ENCODE measurements around the gene KCNG3. TPM values are rescaled to one million over a fixed set of nuclear protein-coding genes. Genes with fewer than 3 reads are reported as not detected.

The KCNG3 gene
- total and polyA plus RNA-seq, 2 of the 13 experiments (the other 11 are each of a cell fraction or from before 2014, with no cell fraction given) = 2.8 to 4.8 TPM

DNA sequence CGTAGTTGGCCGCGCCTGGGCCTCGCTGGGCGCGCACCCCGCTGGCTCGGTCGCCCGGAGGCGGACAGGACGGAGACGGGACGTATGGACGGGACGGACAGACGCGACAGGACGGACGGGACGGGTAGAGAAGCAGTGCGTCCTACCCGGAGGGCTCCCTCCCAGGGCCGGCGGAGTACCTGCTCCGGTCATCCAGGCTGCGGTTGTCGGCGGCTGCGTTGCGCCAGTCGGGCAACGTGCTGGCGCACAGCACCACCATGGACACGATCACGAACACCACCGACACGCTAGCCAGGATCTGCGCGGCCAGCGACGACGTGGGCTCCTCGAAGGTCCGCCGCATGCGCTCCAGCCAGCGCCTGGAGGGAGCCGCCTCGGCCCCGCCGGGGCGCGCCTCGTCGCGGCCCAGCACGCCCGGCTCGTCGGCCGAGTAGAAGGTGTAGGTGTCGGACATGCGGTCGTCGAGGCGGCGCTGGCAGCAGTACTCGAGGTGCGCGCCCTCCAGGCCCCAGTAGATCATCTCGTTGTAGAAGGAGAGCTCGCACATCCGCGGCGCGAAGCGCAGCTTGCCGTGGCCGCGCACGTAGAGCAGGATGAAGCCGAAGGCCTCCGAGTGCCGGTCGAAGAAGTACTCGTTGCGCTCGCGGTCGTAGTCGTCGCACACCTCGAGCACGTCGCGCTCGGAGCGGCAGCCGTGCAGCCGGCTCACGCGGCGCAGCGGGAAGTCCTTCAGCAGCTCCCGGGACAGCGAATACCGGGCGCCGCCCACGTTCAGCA, 903 bp downstream of the KCNG3 start (continued):
- TF ChIP-seq, protein P1, sequence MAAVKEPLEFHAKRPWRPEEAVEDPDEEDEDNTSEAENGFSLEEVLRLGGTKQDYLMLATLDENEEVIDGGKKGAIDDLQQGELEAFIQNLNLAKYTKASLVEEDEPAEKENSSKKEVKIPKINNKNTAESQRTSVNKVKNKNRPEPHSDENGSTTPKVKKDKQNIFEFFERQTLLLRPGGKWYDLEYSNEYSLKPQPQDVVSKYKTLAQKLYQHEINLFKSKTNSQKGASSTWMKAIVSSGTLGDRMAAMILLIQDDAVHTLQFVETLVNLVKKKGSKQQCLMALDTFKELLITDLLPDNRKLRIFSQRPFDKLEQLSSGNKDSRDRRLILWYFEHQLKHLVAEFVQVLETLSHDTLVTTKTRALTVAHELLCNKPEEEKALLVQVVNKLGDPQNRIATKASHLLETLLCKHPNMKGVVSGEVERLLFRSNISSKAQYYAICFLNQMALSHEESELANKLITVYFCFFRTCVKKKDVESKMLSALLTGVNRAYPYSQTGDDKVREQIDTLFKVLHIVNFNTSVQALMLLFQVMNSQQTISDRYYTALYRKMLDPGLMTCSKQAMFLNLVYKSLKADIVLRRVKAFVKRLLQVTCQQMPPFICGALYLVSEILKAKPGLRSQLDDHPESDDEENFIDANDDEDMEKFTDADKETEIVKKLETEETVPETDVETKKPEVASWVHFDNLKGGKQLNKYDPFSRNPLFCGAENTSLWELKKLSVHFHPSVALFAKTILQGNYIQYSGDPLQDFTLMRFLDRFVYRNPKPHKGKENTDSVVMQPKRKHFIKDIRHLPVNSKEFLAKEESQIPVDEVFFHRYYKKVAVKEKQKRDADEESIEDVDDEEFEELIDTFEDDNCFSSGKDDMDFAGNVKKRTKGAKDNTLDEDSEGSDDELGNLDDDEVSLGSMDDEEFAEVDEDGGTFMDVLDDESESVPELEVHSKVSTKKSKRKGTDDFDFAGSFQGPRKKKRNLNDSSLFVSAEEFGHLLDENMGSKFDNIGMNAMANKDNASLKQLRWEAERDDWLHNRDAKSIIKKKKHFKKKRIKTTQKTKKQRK (IDR thresholded peaks at IDR 0.05; ENCODE audit: low read length) = no peak
- TF ChIP-seq SOX13 (IDR thresholded peaks at IDR 0.05) = no peak
- no peak for TF ChIP-seq SOX13 (CRISPR knock-in tag; conservative IDR thresholded peaks at IDR 0.05 in 1 of 2, IDR thresholded peaks at IDR 0.05 in 1 of 2)
- TF ChIP-seq ZNF782 (CRISPR knock-in tag; IDR thresholded peaks at IDR 0.05; ENCODE audit: borderline replicate concordance) = 0 out of 2 replicates have a peak, but pooled peaks have one; percentile 34
- no peak for TF ChIP-seq ZNF567 (CRISPR knock-in tag; IDR thresholded peaks at IDR 0.05; ENCODE audit: borderline replicate concordance)
- no peak for TF ChIP-seq KDM4B (CRISPR knock-in tag; IDR thresholded peaks at IDR 0.05)
- TF ChIP-seq MAZ (IDR thresholded peaks at IDR 0.05; ENCODE audit: borderline replicate concordance, low read depth, low read length) = no peak
- no peak for TF ChIP-seq MAZ (CRISPR knock-in tag; IDR thresholded peaks at IDR 0.05; ENCODE audit: low read depth)
- peak; percentile 49 for TF ChIP-seq TEAD3 (CRISPR knock-in tag; optimal IDR thresholded peaks at IDR 0.05; ENCODE audit: borderline replicate concordance)
- no peak for TF ChIP-seq ZNF337 (CRISPR knock-in tag; IDR thresholded peaks at IDR 0.05; ENCODE audit: borderline replicate concordance, low read depth)
- no peak for TF ChIP-seq ZNF225 (CRISPR knock-in tag; IDR thresholded peaks at IDR 0.05)
- TF ChIP-seq STAT5B (CRISPR knock-in tag; IDR thresholded peaks at IDR 0.05) = no peak
- TF ChIP-seq GFI1 (CRISPR knock-in tag; IDR thresholded peaks at IDR 0.05; ENCODE audit: borderline replicate concordance) = no peak
- TF ChIP-seq GTF3A (CRISPR knock-in tag; conservative IDR thresholded peaks at IDR 0.05) = 0 out of 2 replicates have a peak, but pooled peaks have one; percentile 14
- TF ChIP-seq HNRNPK (IDR thresholded peaks at IDR 0.05; ENCODE audit: low read depth, low read length, poor library complexity, severe bottlenecking) = no peak
- TF ChIP-seq, protein P2, sequence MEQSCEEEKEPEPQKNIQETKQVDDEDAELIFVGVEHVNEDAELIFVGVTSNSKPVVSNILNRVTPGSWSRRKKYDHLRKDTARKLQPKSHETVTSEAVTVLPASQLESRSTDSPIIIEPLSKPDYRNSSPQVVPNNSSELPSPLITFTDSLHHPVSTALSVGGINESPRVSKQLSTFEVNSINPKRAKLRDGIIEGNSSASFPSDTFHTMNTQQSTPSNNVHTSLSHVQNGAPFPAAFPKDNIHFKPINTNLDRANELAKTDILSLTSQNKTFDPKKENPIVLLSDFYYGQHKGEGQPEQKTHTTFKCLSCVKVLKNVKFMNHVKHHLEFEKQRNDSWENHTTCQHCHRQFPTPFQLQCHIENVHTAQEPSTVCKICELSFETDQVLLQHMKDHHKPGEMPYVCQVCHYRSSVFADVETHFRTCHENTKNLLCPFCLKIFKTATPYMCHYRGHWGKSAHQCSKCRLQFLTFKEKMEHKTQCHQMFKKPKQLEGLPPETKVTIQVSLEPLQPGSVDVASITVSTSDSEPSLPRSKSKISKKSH (CRISPR knock-in tag; IDR thresholded peaks at IDR 0.05; ENCODE audit: borderline replicate concordance) = no peak
- no peak for TF ChIP-seq ZNF660 (CRISPR knock-in tag; IDR thresholded peaks at IDR 0.05; ENCODE audit: borderline replicate concordance, low read depth)
- TF ChIP-seq, protein P3, sequence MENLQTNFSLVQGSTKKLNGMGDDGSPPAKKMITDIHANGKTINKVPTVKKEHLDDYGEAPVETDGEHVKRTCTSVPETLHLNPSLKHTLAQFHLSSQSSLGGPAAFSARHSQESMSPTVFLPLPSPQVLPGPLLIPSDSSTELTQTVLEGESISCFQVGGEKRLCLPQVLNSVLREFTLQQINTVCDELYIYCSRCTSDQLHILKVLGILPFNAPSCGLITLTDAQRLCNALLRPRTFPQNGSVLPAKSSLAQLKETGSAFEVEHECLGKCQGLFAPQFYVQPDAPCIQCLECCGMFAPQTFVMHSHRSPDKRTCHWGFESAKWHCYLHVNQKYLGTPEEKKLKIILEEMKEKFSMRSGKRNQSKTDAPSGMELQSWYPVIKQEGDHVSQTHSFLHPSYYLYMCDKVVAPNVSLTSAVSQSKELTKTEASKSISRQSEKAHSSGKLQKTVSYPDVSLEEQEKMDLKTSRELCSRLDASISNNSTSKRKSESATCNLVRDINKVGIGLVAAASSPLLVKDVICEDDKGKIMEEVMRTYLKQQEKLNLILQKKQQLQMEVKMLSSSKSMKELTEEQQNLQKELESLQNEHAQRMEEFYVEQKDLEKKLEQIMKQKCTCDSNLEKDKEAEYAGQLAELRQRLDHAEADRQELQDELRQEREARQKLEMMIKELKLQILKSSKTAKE (CRISPR knock-in tag; IDR thresholded peaks at IDR 0.05; ENCODE audit: borderline replicate concordance) = 0 out of 2 replicates have a peak, but pooled peaks have one; percentile 4
- 0 out of 2 replicates have a peak, but pooled peaks have one; percentile 19 for TF ChIP-seq ZNF501 (CRISPR knock-in tag; IDR thresholded peaks at IDR 0.05)
- no peak for TF ChIP-seq MTF1 (CRISPR knock-in tag; IDR thresholded peaks at IDR 0.05)
- TF ChIP-seq ATF1 (CRISPR knock-in tag; IDR thresholded peaks at IDR 0.05) = no peak
- peak; percentile 13; the same call in 1 of the 2 replicates for TF ChIP-seq ZNF441 (CRISPR knock-in tag; IDR thresholded peaks at IDR 0.05; ENCODE audit: borderline replicate concordance)
- 0 out of 2 replicates have a peak, but pooled peaks have one; percentile 27 for TF ChIP-seq ZNF792 (CRISPR knock-in tag; IDR thresholded peaks at IDR 0.05)
